HG02840 (cell line): ENCODE results near the gene KRTAP10-10.
"Not testable (repeated sequence)": the region's sequence is repeated elsewhere in the genome, so short reads cannot be mapped to it uniquely, and the experiment has no call there.

Experiments used
- ATAC-seq: cut with Tn5 transposase; IDR thresholded peaks from one replicate; pipeline ENCODE4 v1.9.1; 2021; ENCODE audit warnings: mild to moderate bottlenecking, moderate library complexity, moderate number of reproducible peaks; ENCODE audit not compliant: unreplicated experiment, low FRiP score

Gene KRTAP10-10

DNA sequence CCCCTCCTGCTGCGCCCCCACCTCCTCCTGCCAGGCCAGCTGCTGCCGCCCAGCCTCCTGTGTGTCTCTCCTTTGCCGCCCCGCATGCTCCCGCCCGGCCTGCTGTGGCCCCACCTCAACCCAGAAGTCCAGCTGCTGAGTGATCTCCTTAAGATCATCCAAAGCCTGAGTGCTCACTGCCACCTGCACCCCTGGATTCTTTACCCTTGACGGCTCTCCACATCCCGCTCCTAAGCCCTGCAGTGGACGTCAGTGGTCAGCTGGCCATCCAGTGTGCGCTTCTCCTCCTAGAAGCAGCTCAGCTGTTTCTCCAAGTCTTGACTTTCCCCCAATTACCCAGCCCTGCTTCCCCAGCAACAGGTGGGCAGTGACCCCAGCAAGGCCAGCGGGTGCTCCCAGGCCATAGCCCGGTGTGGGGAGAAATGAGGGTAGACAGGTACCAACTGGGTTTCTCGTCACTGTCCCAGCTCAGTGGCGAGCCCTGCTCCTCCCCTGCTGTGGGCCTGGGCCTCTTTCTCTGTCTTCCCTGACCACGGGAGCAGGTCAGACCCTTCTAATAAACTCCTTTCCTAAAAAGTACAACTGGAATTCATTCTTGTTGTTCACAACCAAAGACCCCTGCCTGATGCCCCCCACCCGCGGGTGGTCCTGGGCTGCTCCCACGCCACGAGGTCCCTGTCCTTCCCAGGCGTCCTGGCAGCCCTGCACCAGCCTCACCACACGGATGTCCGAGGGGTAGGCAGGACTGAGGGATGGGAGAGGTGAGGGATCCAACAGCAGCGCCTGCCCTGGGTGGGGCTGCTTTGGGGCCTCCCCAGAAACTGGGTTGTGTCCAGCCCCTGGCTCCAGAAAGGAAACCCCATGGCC, 35.3 kb upstream of the KRTAP10-10 start:
- no peak for ATAC-seq

DNA sequence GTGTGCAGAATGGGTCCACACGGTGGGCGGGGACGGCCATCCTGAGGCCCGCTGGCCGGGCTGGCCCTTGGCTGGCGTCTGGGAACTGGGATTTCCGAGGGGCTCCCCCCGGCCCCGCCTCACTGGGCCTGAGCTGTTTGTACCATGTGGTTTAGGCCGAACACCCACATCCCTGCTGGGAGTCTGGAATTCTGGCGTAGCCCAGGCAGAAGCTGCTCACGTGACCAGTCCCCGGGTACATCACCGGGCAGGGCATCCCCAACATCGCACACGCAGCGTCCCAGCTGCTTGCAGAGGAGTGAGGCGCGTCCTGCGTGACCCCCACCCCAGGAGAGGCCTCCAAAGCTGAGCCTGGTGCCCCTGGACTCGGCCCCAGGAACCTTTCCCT, 34.7 kb upstream of the KRTAP10-10 start:
- no peak for ATAC-seq

DNA sequence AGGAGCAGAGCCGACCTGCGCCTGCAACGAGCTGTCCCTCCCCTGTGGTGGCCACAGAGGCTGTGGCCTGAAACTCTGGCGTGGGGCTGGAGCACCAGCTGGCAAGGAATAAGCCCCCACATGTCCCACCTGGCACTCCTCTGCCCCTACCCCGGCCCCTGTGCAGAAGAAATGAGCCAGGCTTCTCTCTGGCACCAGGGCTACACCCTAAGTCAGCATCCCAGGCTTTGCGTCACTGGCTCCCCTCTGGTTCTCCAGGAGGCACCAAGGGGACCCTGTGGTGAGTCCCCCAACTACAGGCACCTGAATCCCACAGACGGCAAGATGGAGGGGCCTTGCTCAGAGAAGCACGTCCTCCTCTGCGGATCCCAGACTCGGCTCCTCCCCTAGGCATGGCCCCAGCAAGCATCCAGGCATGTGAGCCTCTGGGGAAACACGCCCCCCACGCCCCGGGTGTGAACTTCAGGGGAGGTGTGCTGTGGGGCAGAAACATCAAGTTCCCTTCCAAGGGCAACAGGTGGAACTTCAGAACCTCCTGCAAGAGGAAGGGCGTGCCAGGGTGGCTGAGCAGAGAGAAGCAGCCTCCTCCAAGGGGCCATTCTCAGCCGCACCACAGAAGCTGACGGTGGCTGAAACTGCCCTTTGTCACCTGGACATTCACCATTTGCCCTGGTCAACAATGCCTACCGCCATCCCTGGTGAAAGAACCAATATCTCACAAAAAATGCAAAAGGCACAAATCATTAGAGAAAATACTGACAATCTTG, 33.9 kb upstream of the KRTAP10-10 start:
- no peak for ATAC-seq

DNA sequence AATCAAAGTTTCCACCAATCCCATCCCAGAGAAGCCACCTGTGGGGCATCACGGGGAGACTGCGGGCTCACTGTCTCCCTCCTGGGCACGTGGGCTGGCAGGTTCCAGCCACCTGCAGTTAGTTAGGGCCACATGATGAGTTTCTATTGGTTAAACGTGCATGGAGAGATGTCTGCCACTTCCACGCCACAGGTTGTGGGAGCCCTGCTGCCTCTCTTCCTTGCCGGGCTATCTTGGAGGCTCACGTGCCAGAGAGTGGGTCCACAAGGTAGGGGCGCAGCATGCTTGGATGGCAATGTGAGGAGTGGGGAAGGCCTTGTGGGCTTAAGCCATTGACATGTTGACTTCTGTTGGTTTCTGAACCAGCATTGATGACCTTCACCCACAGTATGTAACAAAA, 33.2 kb upstream of the KRTAP10-10 start:
- ATAC-seq, result no peak

DNA sequence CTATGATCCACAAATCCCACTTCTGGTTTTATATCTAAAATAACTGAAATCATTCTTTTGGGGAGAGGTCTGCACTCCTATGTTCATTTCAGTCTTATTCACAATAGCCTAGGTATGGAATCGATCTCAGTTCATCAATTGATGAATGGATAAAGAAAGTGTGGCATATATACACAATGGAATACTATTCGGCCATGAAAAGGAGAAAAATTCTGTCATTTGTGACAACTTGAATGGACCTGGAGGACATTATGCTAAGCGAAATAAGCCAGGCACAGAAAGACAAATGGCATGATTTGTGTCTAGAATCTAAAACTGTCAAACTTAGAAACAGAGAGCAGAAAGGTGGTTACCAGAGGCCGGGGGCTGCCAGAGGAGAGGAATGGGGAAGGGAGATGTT, 30.7 kb upstream of the KRTAP10-10 start:
- ATAC-seq, result no peak

DNA sequence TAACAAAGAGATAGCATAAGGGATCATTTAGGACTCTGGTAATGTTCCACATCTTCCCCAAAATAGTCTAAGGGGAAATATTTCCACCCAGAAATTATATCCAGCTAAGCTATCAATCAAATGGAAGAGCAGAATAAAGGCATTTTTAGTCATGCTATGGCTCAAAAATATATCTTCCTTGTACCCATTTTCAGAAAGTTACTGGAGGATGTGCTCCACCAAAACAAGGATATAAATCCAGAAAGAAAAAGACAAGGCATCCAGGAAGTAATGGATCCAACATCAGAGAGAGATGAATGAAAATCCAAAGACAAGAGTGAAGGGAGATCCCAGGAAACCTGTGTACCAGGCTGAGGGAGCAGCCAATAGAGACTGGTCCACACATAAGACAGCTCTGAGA, 28.0 kb upstream of the KRTAP10-10 start:
- ATAC-seq, result no peak

DNA sequence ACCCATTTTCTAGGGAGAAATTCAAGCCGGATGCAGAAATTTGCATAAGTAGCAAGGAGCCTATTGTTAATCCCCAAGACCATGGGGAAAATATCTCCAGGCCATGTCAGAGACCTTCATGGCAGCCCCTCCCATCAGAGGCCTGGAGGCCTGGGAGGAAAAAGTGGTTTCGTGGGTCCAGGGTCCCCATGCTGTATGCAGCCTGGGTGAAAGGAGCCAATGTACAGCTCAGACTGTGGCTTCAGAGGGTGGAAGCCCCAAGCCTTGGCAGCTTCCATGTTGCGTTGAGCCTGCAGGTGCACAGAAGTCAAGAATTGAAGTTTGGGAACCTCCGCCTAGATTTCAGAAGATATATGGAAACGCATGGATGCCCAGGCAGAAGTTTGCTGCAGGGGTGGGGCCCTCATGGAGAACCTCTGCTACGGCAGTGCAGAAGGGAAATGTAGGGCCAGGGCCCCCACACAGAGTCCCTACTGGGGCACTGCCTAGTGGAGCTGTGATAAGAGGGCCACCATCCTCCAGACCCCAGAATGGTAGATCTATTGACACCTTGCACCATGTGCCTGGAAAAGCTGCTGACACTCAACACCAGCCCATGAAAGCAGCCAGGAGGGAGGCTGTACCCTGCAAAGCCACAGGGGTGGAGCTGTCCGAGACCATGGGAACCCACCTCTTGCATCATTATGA, 26.9 kb upstream of the KRTAP10-10 start:
- not testable (repeated sequence) for ATAC-seq

DNA sequence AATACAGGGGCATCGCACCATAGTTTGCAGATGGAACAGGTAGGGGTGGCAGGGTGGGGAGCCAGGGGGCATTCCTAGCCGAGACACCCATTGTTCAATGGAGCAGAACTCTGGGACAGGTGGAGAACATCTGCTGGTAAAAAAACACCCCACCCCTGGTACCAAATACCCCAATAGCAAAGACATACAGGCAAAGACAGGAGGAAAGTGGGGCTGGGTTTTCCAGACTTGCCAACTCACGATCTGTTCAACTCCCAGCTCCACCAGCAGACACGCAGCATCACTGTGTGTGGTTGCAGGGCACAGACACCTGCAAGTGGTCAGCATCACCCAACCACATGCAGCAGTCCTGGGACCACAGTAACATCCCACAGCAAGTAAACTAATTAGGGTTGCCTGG, 25.6 kb upstream of the KRTAP10-10 start:
- no peak for ATAC-seq

DNA sequence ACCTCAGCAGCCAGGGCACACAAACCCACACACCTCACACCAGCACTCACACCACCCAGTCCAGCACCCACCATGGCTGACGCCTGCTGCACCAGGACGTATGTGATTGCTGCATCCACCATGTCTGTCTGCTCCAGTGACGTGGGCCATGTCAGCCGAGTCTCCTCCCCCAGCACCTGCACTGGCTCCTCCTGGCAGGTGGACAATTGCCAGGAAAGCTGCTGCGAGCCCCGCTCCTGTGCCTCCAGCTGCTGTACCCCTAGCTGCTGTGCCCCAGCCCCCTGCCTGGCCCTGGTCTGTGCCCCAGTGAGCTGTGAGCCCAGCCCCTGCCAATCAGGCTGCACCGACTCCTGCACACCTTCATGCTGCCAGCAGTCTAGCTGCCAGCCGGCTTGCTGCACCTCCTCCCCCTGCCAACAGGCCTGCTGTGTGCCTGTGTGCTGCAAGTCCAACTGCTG, 25.1 kb upstream of the KRTAP10-10 start, which contains the start of gene KRTAP10-8:
TSS of gene KRTAP10-8 (plus strand) at position 51 of the 458 bp plus-strand sequence. CDS start at position 73, 22 bp downstream.
- ATAC-seq, result no peak

DNA sequence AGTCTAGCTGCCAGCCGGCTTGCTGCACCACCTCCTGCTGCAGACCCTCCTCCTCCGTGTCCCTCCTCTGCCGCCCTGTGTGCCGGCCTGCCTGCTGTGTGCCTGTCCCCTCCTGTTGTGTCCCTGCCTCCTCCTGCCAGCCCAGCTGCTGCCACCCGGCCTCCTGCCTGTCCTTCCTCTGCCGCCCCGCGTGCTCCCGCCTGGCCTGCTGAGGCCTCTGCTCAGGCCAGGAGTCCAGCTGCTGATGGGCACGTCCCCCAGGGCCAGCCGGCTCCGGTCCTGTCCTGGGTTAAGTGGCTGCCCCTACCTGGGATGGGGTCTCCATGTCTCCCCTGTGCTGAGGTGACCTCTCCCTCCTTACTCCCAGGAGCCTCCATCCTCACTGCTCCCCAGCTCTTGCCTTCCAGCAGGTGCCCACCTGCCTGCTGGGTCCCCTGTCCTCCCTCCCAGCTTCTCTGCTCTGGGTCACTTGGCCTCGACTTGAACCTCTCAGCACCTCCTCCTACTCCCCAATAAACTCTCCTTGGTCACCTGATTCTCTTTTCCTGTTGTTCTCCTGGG, 24.4 kb upstream of the KRTAP10-10 start:
- ATAC-seq, result no peak

DNA sequence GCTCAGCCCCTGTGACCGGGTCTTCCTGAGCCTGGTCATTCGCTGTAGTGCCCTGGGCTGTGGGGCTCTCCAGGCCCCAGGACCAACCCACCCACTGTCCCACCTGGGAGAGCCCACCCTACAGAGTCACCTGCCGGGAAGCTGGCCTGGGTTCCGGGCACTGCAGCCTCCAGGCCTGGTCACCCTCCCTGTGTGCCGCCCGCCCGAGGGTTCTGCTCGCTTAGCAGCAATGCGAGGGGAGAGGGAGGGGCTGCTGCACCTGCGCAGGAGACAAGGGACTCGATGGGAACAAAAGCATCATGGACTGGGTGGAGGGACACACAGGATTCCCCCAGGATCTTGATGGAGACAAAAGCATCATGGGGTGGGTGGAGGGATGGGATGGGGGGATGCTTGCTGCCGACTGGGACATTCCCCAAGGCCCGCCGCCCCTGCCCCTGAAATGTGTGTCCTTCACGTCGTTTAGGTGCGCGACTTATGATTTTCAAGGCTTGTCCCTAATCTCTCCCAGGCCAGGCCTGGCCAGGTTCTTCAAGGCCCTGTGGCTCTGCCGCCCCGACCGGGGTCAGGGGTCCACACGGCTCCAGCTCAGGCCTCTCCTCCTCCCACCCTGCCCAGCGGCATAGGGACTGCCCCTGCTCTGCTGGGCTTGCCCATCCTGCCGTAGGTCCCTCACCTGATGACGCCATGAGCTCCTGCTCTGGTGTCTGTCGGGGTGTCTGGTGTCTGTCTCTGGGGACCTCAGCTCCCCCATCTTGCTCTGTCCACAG, 23.6 kb upstream of the KRTAP10-10 start:
- ATAC-seq, result no peak

DNA sequence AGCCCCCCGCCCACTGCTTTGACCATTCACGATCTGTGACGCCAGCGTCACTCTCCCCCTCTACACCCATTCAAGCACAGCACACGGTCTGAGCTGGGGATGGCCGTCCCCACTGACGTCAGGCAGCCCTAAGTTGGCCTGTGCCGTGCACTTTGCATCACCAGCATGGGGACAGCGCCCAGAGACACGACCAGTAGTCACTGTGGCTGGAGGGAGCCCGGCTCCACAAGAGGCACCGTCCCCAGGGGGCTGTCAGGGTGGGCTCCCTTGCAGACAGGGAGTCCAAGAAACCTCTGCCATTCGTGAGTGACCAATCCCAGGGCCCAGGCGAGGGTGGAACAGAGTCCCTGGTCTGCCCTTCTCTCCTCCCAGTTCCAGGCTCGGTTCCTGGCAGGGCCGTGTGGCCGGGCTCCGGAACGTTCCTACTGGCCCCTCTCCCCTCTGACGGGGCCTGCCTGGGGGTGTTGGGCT, 23.0 kb upstream of the KRTAP10-10 start:
- ATAC-seq, result no peak

DNA sequence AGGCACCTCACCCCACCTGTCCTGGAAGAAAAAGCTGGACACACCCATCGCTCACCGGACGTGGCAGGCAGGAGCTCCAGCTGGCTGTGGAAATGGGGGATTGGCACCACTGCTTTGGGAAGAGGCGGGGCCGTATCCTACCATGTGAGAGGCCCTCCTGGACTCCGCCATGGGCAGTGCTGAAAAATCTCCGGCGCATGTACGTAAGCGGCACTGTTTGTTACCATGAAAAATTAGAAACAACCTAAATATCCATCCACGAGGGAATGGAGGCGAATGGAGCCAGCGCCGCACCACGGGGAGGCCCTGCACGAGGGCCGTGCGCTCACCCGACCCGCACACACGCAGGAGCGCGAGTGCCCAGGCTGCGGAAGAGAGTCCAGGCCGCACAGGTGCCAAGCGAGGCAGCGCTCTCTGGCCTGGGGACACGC, 22.2 kb upstream of the KRTAP10-10 start:
- no peak for ATAC-seq

DNA sequence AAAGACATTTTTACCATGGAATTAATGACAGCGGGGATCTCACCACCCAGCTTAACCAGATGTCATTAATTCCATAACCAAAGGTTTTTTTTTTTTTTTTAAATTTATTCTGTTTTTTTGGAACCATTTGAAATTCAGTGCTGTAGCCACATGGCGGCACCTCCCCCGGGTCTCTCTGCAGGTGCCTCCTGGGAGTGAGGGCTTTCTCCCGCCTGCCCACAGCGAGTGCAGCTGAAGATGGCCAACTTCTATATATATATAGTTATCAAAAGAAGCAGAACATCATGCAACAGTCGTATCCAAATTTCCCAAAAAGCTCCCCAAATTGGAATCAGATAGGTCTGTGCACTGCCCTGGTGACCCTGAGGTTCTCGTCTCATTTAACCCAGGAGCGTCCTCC, 21.7 kb upstream of the KRTAP10-10 start:
- ATAC-seq, result no peak

DNA sequence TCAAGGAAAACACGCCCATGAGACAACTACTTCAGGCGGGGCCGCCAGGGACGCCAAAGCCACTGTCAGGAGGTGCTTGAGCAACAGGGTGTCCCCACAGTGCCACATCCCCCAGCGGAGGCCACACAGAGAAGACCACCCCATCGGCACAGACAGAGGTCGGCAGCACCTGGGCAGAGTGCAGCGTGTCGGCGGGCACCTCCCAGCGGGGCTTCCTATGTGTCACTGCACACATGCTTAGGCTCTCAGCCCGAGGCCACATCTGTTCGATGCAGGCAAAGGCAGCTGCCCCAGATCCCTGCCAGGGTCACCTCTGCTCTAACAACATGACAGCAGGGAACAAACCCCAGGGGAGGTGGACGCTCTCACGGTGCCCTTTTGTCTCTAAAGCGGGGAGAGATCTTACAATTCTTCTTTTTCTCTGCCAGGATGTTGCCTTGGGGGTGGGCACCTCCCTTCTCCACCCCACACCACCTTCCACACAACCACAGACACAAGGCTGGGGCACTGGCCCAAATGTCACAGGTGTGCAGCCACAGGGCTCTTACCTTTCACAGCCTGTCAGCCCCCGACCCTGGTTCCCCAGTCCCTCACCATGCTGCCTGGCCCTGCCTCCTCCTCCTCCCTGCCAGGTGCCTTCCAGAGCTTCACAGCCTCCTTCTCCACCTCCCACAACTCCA, 21.1 kb upstream of the KRTAP10-10 start:
- ATAC-seq, result no peak

DNA sequence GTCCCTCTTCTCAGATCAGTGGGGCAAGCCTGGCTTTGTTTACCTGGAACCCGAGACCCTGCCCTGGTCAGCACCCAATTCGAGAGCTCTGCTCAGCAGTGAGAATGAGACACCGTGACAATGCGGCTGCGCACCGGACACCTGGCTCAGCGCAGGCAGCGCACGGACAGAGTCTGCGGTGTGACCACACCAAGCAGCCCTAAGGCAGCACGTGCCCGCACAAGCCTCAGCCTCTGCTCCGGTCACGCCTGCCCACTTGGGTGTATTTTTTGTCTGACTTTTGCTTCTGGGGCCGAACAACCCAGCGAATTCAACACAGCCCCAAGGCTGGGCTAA, 20.6 kb upstream of the KRTAP10-10 start:
- no peak for ATAC-seq

DNA sequence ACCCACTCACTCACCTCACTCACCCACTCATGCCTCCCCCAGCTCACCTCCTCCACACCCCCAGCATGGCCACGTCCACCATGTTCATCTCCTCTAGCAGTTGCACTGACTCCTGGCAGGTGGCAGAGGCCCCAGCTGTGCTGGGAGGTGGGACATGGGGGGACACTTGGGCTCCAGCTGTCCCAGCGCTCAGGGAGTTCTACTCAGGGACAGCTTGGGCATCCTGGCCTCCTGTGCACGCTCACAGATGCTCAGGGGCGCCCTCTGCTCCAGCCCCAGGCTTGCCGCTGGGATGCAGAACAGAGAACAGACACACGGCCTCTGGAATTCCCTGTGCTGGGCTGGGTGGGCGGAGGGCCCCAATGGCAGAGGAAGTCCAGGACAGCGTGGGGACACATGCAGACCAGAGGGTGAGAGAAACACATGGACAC, 20.1 kb upstream of the KRTAP10-10 start:
- ATAC-seq, result no peak

DNA sequence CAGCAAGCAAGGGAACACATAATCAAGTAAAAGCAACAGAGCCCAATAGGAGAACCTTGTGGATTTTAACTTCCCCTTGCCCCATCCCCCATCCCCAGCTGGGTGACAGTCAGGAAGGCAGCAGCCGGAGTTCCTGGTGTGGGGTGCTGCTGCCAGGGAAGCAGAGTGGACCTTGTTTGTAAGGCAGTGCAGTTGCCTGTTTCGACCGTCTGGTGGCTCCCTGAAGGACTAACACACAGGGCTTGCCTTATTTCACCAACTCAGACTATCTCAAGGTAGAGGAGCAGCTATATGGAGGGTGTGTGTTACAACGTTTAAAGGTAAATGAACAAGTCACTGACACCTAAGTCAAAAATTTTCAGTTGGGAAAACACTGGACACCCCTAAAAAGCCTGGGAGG, 18.7 kb upstream of the KRTAP10-10 start:
- no peak for ATAC-seq

DNA sequence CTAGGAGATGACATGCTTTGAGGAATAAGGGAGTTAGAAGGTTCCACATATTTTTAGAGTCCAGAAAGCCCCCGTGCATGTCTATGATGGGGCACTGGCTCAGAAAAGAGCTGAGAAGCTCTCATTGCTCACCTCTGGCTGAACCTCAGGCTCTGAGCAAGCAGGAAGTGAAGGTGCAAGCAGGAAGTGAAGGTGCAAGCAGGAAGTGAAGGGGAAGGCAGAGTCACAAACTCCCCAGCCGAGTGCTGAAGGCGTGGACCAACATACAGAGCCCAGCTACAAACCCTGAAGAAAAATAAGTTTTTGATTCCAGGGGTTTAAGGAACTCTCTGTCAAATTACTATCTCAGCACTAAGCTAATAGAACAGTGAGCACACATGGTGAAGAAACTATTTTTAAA, 18.2 kb upstream of the KRTAP10-10 start:
- no peak for ATAC-seq
